Stimulated activated CD8-positive, alpha-beta memory T cell treated with anti-CD3 and anti-CD28 coated beads, Interleukin-15, amount 100 ng/mL, for 24 hours (primary cell): Measurements from ENCODE around the gene RPS6KA5.
"Not testable (repeated sequence)": the region's sequence is repeated elsewhere in the genome, so short reads cannot be mapped to it uniquely, and the experiment has no call there.

Experiments
- DNase-seq: peaks from one replicate; pipeline ENCODE4 v3.0.0-alpha.2; 2020; ENCODE audit warnings: low read depth

Gene RPS6KA5

GRCh38 chr14:90867501-90867900 lies 192.9 kb downstream of the RPS6KA5 start:
- DNase-seq = no peak

DNA sequence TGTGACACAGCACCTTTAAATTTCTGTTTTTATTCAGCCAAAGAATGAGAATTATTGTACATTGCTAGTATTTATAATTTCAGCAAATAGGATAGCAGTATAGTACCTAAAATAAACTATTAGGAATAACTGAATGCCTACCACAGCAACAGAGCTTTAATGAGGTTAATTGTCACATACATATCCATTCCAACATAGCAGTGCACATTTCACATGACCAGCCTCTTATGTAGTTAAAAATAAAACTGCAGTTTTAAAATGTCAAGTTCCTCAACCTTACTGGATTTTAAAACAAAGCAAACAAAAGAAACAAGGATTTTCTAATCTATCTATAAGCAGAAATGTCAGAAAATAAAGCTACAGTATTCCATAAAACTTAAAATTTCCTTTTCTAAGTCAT lies 193.6 kb downstream of the RPS6KA5 start:
- DNase-seq = no peak

- DNase-seq = no peak
Observed at GRCh38 chr14:90864741-90865140, 195.7 kb downstream of the RPS6KA5 start.

DNA sequence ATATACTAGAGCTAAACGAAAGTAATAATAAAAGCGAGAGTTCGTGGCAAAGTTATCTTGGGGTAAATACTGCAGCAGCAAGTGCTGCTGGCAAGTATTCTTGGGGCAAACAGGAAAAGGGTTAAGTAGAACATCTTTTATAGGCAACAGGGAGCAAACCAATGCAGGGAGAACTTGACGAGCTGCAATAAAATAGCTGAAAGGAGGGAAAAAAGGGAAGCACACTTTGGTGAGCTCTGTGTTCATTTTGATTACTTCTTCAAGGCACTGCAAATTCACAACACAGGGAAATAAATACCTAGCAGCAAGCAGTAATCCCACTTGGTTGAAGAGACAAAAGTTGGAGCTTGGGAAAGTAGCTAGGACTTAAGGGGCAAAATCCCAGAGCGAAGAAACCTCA lies 201.9 kb downstream of the RPS6KA5 start:
- DNase-seq = no peak

- DNase-seq = no peak
Observed at GRCh38 chr14:90857866-90858265, 202.6 kb downstream of the RPS6KA5 start.

DNA sequence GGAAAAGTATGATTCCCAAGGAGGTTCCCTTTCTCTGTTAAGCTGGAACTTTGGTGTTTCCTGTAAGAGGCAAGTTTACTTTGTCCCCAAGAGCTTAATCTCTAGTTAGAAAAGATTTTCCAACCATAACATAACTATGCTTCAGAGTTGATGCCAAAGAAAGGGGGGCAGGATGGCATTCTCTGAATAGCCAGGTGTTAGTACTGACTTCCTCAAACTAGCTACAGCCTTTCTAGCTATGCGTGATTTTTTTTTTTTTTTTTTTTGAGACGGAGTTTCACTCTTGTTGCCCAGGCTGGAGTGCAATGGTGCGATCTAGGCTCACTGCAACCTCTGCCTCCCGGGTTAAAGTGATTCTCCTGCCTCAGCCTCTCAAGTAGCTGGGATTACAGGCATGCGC lies 204.3 kb downstream of the RPS6KA5 start:
- DNase-seq = not testable (repeated sequence)

DNA sequence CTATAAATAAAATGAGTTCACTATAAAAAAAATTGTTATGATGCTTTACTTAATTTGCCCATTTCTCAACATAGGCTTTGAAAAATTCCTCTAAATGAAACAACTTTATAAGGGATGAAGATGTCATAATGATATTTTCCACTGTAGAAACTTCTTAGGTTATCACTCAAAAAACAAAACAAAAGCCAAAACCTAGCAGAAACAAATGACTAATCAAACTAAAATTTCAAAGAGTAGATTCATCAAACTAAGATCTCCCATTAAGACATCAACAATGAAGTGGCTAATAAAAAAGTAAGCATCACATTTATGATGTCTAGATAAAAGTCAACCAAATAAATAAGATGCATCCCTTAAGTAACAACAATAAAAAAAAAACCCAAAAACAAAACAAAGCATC lies 207.3 kb downstream of the RPS6KA5 start:
- no peak for DNase-seq

- no peak for DNase-seq
Observed at GRCh38 chr14:90851327-90852036, 209.0 kb downstream of the RPS6KA5 start.

GRCh38 chr14:90850487-90850886 lies 210.0 kb downstream of the RPS6KA5 start:
- DNase-seq = no peak

DNA sequence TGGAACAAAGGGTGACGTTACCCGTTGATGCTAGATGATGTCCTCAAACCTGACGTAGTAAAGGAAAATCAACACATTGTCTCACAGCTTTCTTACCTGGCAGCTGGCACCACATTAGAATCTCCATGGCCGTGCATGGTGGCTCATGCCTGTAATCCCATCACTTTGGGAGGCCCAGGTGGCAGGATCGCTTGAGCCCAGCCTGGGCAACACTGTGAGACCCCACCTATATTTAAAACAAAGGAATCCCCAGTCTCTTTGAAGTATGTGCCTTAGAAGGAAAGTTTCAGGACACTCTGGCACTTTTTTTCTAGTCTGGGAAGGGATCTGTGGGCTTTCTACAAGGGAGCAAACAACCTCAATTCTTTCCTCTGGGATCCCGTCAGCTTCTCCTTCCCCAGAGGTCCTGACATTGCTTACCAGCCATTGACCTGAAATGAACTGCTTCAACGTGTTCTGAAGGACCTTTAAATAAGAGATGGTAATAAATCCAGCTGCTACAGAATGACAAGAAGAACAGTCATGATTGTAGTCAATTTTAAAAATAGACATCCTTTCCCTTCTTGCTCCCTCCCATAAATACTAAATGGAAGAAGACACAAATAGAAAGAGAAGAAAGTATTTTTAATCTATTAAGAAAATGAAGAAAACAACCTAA lies 210.5 kb downstream of the RPS6KA5 start:
- no peak for DNase-seq

DNA sequence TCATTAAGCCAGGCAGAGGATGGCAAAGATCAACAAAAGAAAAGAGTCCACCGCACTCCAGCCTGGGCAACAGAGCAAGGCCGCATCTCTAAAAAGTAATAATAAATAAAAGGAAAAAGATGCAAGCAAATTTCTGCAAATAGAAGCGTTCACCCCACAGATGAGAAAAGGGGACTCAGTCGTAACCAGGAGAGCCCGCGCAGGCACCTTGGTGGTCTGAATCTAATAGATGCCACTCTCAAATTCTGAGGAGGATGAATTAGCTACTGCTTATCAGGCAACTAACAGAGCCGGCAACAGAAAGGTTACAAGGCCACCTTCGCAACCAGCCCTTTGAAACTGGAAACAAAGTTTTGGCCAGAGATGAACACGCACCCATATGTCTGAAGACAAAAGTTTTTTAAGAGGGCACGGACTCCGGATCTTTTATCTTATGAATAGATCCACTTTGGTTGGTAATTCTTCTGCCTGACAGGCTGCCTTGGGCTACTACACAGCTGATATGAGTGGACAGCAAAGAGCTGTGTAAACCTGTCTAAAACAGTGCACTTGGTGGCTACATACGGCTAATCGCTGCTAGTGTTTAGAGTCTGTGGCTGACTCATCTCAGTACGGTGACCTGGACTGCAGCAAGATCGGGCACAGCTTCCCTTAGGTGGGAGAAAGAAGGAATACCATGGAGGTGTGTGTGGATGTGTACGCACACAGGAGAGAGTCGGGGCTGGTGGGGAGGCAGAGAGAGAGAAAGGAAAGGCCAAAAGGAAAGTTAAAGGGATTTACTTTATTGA lies 211.3 kb downstream of the RPS6KA5 start:
- DNase-seq = no peak

DNA sequence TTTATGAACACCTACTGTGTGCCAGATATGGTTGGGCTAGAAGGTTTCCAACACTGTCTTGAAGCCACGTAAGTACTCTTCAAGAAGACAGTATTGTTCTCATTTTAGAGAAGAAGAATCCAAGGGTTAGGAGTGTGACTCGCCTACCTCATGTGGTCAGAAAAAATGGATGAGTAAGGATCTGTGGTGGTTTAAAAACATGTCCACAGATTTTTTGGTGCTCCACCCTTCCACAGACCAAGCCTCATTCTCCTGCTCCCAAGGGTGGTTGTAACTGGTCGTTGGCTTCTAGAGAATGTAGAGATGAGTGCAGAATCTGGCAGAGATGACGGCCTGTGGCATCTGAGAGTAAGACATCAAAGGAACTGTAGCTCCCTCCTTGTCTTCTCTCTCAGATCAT lies 213.9 kb downstream of the RPS6KA5 start:
- DNase-seq = no peak

DNA sequence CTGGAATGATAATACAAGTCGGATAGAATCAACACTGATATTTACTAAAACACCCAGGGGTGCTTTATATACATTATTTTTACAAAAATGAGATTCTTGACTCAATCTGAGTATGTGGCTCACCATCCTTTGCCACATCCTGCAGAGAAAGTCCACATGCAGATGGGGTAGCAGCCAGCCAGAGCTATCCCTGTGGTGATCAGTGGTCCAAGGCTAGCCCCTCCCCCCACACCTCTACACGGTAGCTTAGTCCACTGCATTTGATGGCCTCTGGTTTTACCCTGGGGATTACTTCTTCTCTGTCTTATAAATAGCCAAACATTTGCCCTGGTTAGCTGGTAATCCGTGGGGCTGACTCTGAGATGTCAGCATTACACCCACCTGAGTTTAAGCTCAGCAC lies 216.1 kb downstream of the RPS6KA5 start:
- DNase-seq = no peak

GRCh38 chr14:90842726-90843125 lies 217.7 kb downstream of the RPS6KA5 start:
- DNase-seq = no peak

DNA sequence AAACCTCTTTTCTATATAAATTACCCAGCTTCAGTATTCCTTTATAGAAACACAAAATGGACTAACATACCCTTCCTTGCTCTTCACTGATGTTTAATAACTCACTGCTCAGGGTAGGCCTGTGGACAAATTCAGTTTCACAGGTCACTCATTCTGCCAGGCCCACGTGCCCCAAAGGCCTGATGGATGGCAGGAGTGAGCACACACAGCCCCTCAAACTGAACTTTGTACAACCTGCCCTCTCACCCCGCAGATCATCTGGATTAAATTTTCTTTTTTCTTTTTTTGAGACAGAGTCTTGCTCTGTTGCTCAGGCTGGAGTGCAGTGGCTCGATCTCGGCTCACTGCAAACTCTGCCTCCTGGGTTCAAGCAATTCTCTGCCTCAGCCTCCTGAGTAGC lies 219.8 kb downstream of the RPS6KA5 start:
- not testable (repeated sequence) for DNase-seq

GRCh38 chr14:90839889-90840266 lies 220.6 kb downstream of the RPS6KA5 start:
- no peak for DNase-seq

- DNase-seq = no peak
Observed at GRCh38 chr14:90839024-90839888, 221.2 kb downstream of the RPS6KA5 start.

DNA sequence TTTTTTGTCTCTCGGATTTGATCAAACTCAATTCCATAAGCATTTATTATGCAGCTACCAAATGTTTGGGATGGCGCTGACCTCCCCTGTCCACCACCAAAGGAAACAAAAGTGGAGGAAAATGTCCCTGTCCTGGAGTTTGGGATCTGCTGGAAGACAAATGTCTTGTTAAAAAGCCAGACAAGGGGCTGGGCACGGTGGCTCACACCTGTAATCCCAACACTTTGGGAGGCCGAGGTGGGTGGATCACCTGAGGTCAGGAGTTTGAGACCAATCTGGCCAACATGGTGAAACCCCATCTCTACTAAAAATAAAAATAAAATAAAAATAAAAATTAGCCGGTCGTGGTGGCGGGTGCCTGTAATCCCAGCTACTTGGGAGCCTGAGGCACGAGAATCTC lies 221.9 kb downstream of the RPS6KA5 start:
- DNase-seq = not testable (repeated sequence)

DNA sequence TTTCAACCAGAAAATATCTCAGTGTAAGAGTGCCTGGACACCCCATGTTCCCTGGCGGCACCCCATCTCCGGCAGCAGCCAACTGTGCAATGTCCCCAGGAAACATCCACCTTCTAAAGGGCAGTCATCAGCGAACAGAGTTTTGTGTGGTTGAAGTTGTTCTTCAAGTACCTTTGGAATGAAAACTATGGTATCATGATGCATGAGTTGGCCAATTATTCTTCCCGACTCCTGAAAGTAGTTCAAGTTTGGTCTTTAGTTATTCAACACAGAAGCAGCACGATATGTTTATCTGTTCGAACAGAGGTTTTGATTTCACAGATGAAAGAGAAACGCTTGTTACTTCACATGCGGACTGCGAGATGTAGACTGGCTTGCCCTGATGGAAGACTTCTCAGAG lies 223.1 kb downstream of the RPS6KA5 start:
- DNase-seq = no peak

GRCh38 chr14:90836692-90837063 lies 223.8 kb downstream of the RPS6KA5 start:
- no peak for DNase-seq

DNA sequence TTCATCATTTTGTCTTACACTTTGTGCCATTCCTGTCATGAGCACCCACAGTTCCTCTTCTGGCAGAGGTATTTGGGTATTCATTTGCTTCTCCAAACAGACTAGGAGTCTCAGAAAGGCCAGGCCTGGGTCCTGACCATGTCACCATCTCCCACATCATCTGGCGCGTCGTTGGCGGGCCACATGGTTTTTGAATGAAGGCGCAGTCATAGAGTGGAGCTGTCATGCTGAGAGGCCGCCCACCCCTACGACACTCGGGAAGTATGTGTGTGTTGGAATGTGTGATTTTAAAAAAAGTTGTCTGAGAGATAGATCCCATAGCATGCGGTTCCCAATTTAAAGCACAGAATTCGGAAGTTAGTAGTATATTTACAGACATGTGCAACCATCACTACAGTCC lies 228.6 kb downstream of the RPS6KA5 start:
- no peak for DNase-seq
